Body of pancreas (tissue), 4 donors: ENCODE results near the gene FA2H.

ENCODE experiments used
- POLR2A ChIP-seq, 3 donors: fragments of 450-650 bp; IDR thresholded peaks; one replicate each; pipeline ENCODE4 v1.6.1; 2016; ENCODE audit warnings: antibody characterized with exemption in 3 of 3, mild to moderate bottlenecking in 2 of 3
- TF ChIP-seq, protein P1 (sequence below), 7 experiments: fragments of 450-650 bp in 4 of 7; fragments of 200-600 bp in 3 of 7; sonication (generic) in 3 of 7; IDR thresholded peaks; one replicate each; pipeline ENCODE4 v1.5.1; 2016 to 2019; ENCODE audit warnings: antibody characterized with exemption in 7 of 7

DNA sequence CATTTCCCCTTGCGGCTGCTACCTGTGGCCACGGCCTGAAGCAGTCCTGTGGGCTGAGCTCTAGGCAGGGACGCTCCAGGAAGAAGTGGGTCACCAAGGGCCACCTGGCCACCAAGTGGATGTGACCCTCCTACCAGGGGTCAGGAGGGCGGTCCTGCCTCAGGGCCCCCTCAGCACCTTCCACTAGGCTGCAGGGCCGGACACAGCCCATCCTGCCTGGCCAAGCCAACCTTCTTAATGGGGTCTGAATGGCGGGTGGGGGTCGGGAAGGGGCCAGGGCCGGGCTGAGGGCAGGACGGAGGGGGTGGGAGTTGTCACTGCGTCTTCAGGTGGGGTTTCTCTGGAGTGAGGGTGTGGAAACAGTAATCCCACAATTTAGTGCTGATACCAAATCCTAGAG is 60.7 kb downstream of the FA2H start:
- TF ChIP-seq, protein P1, sequence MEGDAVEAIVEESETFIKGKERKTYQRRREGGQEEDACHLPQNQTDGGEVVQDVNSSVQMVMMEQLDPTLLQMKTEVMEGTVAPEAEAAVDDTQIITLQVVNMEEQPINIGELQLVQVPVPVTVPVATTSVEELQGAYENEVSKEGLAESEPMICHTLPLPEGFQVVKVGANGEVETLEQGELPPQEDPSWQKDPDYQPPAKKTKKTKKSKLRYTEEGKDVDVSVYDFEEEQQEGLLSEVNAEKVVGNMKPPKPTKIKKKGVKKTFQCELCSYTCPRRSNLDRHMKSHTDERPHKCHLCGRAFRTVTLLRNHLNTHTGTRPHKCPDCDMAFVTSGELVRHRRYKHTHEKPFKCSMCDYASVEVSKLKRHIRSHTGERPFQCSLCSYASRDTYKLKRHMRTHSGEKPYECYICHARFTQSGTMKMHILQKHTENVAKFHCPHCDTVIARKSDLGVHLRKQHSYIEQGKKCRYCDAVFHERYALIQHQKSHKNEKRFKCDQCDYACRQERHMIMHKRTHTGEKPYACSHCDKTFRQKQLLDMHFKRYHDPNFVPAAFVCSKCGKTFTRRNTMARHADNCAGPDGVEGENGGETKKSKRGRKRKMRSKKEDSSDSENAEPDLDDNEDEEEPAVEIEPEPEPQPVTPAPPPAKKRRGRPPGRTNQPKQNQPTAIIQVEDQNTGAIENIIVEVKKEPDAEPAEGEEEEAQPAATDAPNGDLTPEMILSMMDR (IDR thresholded peaks at IDR 0.05), result no peak
- TF ChIP-seq POLR2A (IDR thresholded peaks at IDR 0.05), result no peak
